Fibroblast of lung (primary cell): ENCODE data around the gene PRAMEF8.
"Not testable (repeated sequence)": the region's sequence is repeated elsewhere in the genome, so short reads cannot be mapped to it uniquely, and the experiment has no call there.

Experiments used
- CTCF ChIP-seq, 2 donors: IDR thresholded peaks in 1 of 2; conservative IDR thresholded peaks in 1 of 2; 1 replicate in 1 of 2; 2 replicates in 1 of 2; pipeline ENCODE4 v1.5.1; 2011 to 2012; ENCODE audit warnings: low read length in 2 of 2, control low read depth in 1 of 2, inconsistent platforms in 1 of 2, low read depth in 1 of 2, mild to moderate bottlenecking in 1 of 2
- EZH2 ChIP-seq: IDR thresholded peaks from 2 replicates; pipeline ENCODE4 v1.5.1; 2012; ENCODE audit warnings: low read length, control low read depth, mild to moderate bottlenecking; ENCODE audit errors: missing control alignments

- TF ChIP-seq CTCF (conservative IDR thresholded peaks at IDR 0.05 in 1 of 2, IDR thresholded peaks at IDR 0.05 in 1 of 2; ENCODE audit: low read depth in 1 of 2, low read length in 2 of 2); EZH2: not testable (repeated sequence)
Measured at GRCh38 chr1:13289030-13289429, 4.1 kb upstream of the PRAMEF8 start.
